H1 (cell line): ENCODE results near the gene MYMX. TPM values are rescaled to one million over a fixed set of nuclear protein-coding genes. Genes with fewer than 3 reads are reported as not detected.
A peak's percentile ranks its signal among the peaks of the same experiment; 100 is the strongest.

Source experiments
- CTCF ChIA-PET: fragments of 300-600 bp; sonication (Branson Sonifier 250); formaldehyde crosslinking; loops from one replicate; lab custom pipeline; 2021; ENCODE audit not compliant: partially characterized antibody; lab: Charles Lee
- POLR2A ChIA-PET: fragments of 300-600 bp; sonication (Branson Sonifier 250); formaldehyde crosslinking; loops from one replicate; lab custom pipeline; 2021; ENCODE audit warnings: inconsistent platforms; ENCODE audit not compliant: partially characterized antibody; lab: Charles Lee
- DNase-seq, 2 experiments: peaks; one replicate each; pipeline versions ENCODE4 v3.0.0 to v3.0.0-alpha.2; 2010 to 2022; ENCODE audit warnings: low spot score in 2 of 2, low read depth in 1 of 2, mixed read lengths in 1 of 2
- FAIRE-seq: peaks from 2 replicates; lab custom pipeline; 2011; peaks lifted over from hg19 to GRCh38; lab: Jason Lieb, UNC
- H2AFZ ChIP-seq: 2 replicates; pipeline ENCODE4 v1.8.1; 2012; ENCODE audit warnings: low read length, inconsistent platforms
- H2AK5ac ChIP-seq: 2 replicates; pipeline ENCODE4 v1.6.1; 2013; ENCODE audit warnings: low read depth, low read length
- H2BK120ac ChIP-seq: replicated peaks from 2 replicates; pipeline ENCODE3; 2013; ENCODE audit warnings: low read depth, low read length, inconsistent platforms
- H2BK12ac ChIP-seq: 2 replicates; pipeline ENCODE4 v1.6.1; 2013; ENCODE audit warnings: low read depth, low read length
- H2BK15ac ChIP-seq: 2 replicates; pipeline ENCODE4 v1.6.1; 2013; ENCODE audit warnings: low read length
- H2BK20ac ChIP-seq: 2 replicates; pipeline ENCODE4 v1.6.1; 2013; ENCODE audit warnings: low read length
- H2BK5ac ChIP-seq: 2 replicates; pipeline ENCODE4 v1.6.1; 2013; ENCODE audit warnings: low read depth, low read length
- H3K14ac ChIP-seq: 2 replicates; pipeline ENCODE4 v1.6.1; 2013; ENCODE audit warnings: inconsistent platforms; ENCODE audit not compliant: insufficient read length
- H3K18ac ChIP-seq: 2 replicates; pipeline ENCODE4 v1.6.1; 2013; ENCODE audit warnings: low read length; ENCODE audit errors: extremely low read depth
- H3K23ac ChIP-seq: 2 replicates; pipeline ENCODE4 v1.6.1; 2013; ENCODE audit warnings: inconsistent platforms; ENCODE audit not compliant: insufficient read length
- H3K23me2 ChIP-seq: 2 replicates; pipeline ENCODE4 v1.6.1; 2013; ENCODE audit warnings: low read depth, low read length
- H3K27ac ChIP-seq: 2 replicates; pipeline ENCODE4 v1.6.1; 2011; ENCODE audit warnings: low read depth, low read length, inconsistent platforms
- H3K27me3 ChIP-seq, 4 experiments: replicated peaks in 1 of 4; 1 replicate in 1 of 4; 2 replicates in 3 of 4; pipeline versions ENCODE4 v1.6.1 to v1.8.1; 2011 to 2013; ENCODE audit warnings: low read length in 3 of 4, mild to moderate bottlenecking in 3 of 4, inconsistent platforms in 2 of 4, mixed read lengths in 2 of 4, moderate library complexity in 1 of 4; ENCODE audit not compliant: control insufficient read depth in 3 of 4, insufficient read depth in 3 of 4; ENCODE audit errors: extremely low read depth in 1 of 4
- H3K36me3 ChIP-seq, 4 experiments: 2 replicates each; pipeline versions ENCODE4 v1.6.1 to v1.8.1; 2011 to 2013; ENCODE audit warnings: mild to moderate bottlenecking in 4 of 4, low read length in 3 of 4, moderate library complexity in 2 of 4, control low read depth in 1 of 4, inconsistent platforms in 1 of 4; ENCODE audit not compliant: insufficient read depth in 4 of 4, control insufficient read depth in 2 of 4
- H3K4ac ChIP-seq: replicated peaks from 2 replicates; pipeline ENCODE3; 2013; ENCODE audit warnings: low read length, low read depth, mixed read lengths, inconsistent platforms; ENCODE audit not compliant: insufficient read length
- H3K4me1 ChIP-seq, 4 experiments: replicated peaks in 1 of 4; 1 replicate in 1 of 4; 2 replicates in 3 of 4; pipeline versions ENCODE4 v1.6.1 to v1.8.1; 2011 to 2013; ENCODE audit warnings: low read length in 3 of 4, inconsistent platforms in 2 of 4, mixed read lengths in 1 of 4; ENCODE audit not compliant: insufficient read depth in 4 of 4, control insufficient read depth in 3 of 4
- H3K4me2 ChIP-seq, 2 experiments: 2 replicates each; pipeline versions ENCODE4 v1.6.1 to v1.8.1; 2011 to 2013; ENCODE audit warnings: low read depth in 2 of 2, low read length in 2 of 2, control low read depth in 1 of 2, inconsistent platforms in 1 of 2, mild to moderate bottlenecking in 1 of 2; ENCODE audit not compliant: insufficient read depth in 1 of 2
- H3K4me3 ChIP-seq, 4 experiments: fragments of 200-600, 300-600 bp in 1 of 4; sonication (generic), shearing (Covaris generic), sonication (Bioruptor Twin) in 1 of 4; 2 replicates each; pipeline versions ENCODE4 v1.5.1 to v1.8.1; 2011 to 2016; ENCODE audit warnings: low read length in 4 of 4, low read depth in 3 of 4, control low read depth in 2 of 4, inconsistent platforms in 2 of 4, mild to moderate bottlenecking in 2 of 4, mixed read lengths in 1 of 4, moderate library complexity in 1 of 4; ENCODE audit not compliant: insufficient read depth in 2 of 4; ENCODE audit errors: extremely low read depth in 1 of 4
- H3K56ac ChIP-seq: replicated peaks from 2 replicates; pipeline ENCODE3; 2013; ENCODE audit warnings: low read depth, mild to moderate bottlenecking, mixed read lengths, low read length, inconsistent platforms; ENCODE audit not compliant: insufficient read length
- H3K79me1 ChIP-seq: 2 replicates; pipeline ENCODE4 v1.6.1; 2013; ENCODE audit warnings: low read depth, low read length, control low read depth
- H3K79me2 ChIP-seq, 2 experiments: 2 replicates each; pipeline versions ENCODE4 v1.6.1 to v1.8.1; 2012 to 2013; ENCODE audit warnings: low read length in 2 of 2, mild to moderate bottlenecking in 2 of 2, inconsistent platforms in 1 of 2; ENCODE audit not compliant: insufficient read depth in 2 of 2, control insufficient read depth in 1 of 2
- H3K9ac ChIP-seq, 4 experiments: replicated peaks in 1 of 4; 1 replicate in 1 of 4; 2 replicates in 3 of 4; pipeline versions ENCODE4 v1.6.1 to v1.8.1; 2011 to 2013; ENCODE audit warnings: low read depth in 3 of 4, low read length in 3 of 4, control low read depth in 2 of 4, mild to moderate bottlenecking in 2 of 4, moderate library complexity in 2 of 4, inconsistent platforms in 1 of 4; ENCODE audit errors: extremely low read depth in 1 of 4
- H3K9me3 ChIP-seq, 2 experiments: 2 replicates each; pipeline versions ENCODE4 v1.6.1 to v1.8.1; 2012 to 2013; ENCODE audit warnings: mild to moderate bottlenecking in 2 of 2, moderate library complexity in 2 of 2, control low read depth in 1 of 2, inconsistent platforms in 1 of 2, low read depth in 1 of 2, low read length in 1 of 2, mixed read lengths in 1 of 2; ENCODE audit not compliant: insufficient read depth in 2 of 2
- H4K20me1 ChIP-seq, 2 experiments: replicated peaks in 1 of 2; 2 replicates each; pipeline versions ENCODE3 to v1.8.1; 2011 to 2013; ENCODE audit warnings: inconsistent platforms in 2 of 2, low read length in 2 of 2, mild to moderate bottlenecking in 1 of 2; ENCODE audit not compliant: insufficient read depth in 2 of 2, control insufficient read depth in 1 of 2
- H4K5ac ChIP-seq: 2 replicates; pipeline ENCODE4 v1.6.1; 2013; ENCODE audit warnings: low read length, low read depth, mixed read lengths, inconsistent platforms; ENCODE audit not compliant: insufficient read length
- H4K8ac ChIP-seq: 2 replicates; pipeline ENCODE4 v1.8.0; 2013; ENCODE audit warnings: mild to moderate bottlenecking, moderate library complexity, low read length, inconsistent platforms; ENCODE audit not compliant: insufficient read depth; ENCODE audit errors: extremely low read depth
- H4K91ac ChIP-seq: replicated peaks from 2 replicates; pipeline ENCODE3; 2013; ENCODE audit warnings: low read length, mixed read lengths, inconsistent platforms; ENCODE audit not compliant: insufficient read length
- BCL11A ChIP-seq, 2 experiments: IDR thresholded peaks; one replicate each; pipeline ENCODE4 v1.6.1; 2011; ENCODE audit warnings: low read depth in 2 of 2, low read length in 2 of 2, mild to moderate bottlenecking in 2 of 2
- WGBS, 2 experiments: shearing (Covaris generic) in 1 of 2; methylation state at CpG; one replicate each; pipeline versions ENCODE4 v1.1.6 to v1.1.7; 2013 to 2015; ENCODE audit warnings: low lambda C conversion rate in 2 of 2, mixed read lengths in 2 of 2, inconsistent platforms in 1 of 2, low coverage in 1 of 2, missing lambda C conversion rate in 1 of 2; ENCODE audit not compliant: insufficient replicate concordance in 2 of 2, insufficient coverage in 1 of 2, insufficient read length in 1 of 2; ENCODE audit errors: extremely low coverage in 1 of 2, missing lambda C conversion rate in 1 of 2; 5-methylcytosine and 5-hydroxymethylcytosine counted together
- polyA plus RNA-seq, 7 experiments: library from polyadenylated mRNA; depleted of rRNA in 3 of 7; stranded (reverse) in 5 of 7; unstranded in 2 of 7; fragments of >200 nt in 5 of 7; fragments of 200-250 nt in 2 of 7; gene quantifications; 1 replicate in 5 of 7; 2 replicates in 1 of 7; 4 replicates in 1 of 7; pipeline versions ENCODE4 v1.2.1 to v1.2.3, GENCODE V29; 2011 to 2013; ENCODE audit warnings: missing spikeins in 2 of 7, mixed read lengths in 2 of 7
- total RNA-seq: library from RNA; stranded (reverse); fragmentation: NEBNext Ultra II Directional; extraction: Animal tissue kit (Norgen Biotek cat#: 25700); gene quantifications from 2 replicates; pipeline ENCODE4 v1.2.1, GENCODE V29; 2021

MYMX gene
- total and polyA plus RNA-seq, 2 of the 8 experiments (the other 6 are each of a cell fraction or from before 2014, with no cell fraction given): 4.7 to 6.9 TPM

- DNase-seq: no peak
- Histone ChIP-seq H3K9ac (no peak overlapping the region), H3K79me2 (peaks cover 0 to 9% of the 10 kb centered on the region in 2 experiments; a peak in 2 of 4 replicates), H2BK120ac (no peak overlapping the region), H3K56ac (no peak overlapping the region), H4K5ac (no peak overlapping the region), H2BK12ac (no peak overlapping the region), H3K4ac (no peak overlapping the region), H2BK15ac (no peak overlapping the region), H3K14ac (no peak overlapping the region), H3K36me3 (peaks cover 35 to 60% (median 53%) of the 10 kb centered on the region in 4 experiments), H3K4me1 (peaks cover 4 to 15% (median 9%) of the 10 kb centered on the region in 4 experiments; a peak in 6 of 7 replicates), H3K27me3 (no peaks in the 10 kb centered on the region), H3K9me3 (no peaks in the 10 kb centered on the region), H3K23me2 (peaks cover 4% of the 10 kb centered on the region; the same call in 1 of the 2 replicates), H3K79me1 (peaks cover 11% of the 10 kb centered on the region), H2AFZ (no peak overlapping the region), H4K20me1 (peaks cover 11 to 21% of the 10 kb centered on the region in 2 experiments), H3K27ac (no peak overlapping the region; the same call in 1 of the 2 replicates), H3K4me2 (no peak overlapping the region), H3K4me3 (no peak overlapping the region), H2BK20ac (no peak overlapping the region), H2AK5ac (no peak overlapping the region), H3K18ac (no peak overlapping the region), H2BK5ac (0 out of 2 replicates have a peak overlapping the region, but pooled peaks have one; percentile 24), H4K8ac (no peak overlapping the region), H3K23ac (no peak overlapping the region), H4K91ac (no peak overlapping the region)
- WGBS, 2 experiments: 90% methylated on average over 16 of the region's 16 CpGs; no CpG with 5 or more reads in 1 of the 2 experiments
- no peak for FAIRE-seq
- POLR2A ChIA-PET: interaction anchor here (0.9 to 21.0 kb wide), 9 partner anchors 8 to 99 kb away, joined by 3 to 581 read pairs (median 5); partner anchors contain the start of genes HSP90AB1, SLC29A1 and SLC35B2
- CTCF ChIA-PET: interaction anchor here (0.8 to 19.4 kb wide), 13 partner anchors 7 to 143 kb away, joined by 3 to 287 read pairs (median 19); partner anchors contain the start of genes CAPN11, MYMX and SLC29A1
- no peak for TF ChIP-seq BCL11A (IDR thresholded peaks at IDR 0.05; ENCODE audit: low read depth in 2 of 2, low read length in 2 of 2)
Observed at GRCh38 chr6:44232676-44233566, 16.2 kb downstream of the MYMX start.
